SK-N-SH (cell line): ENCODE data around the gene APP.

ENCODE experiments used
- ELF1 ChIP-seq: IDR thresholded peaks from 2 replicates; pipeline ENCODE4 v1.4.0; 2012
- JUND ChIP-seq: IDR thresholded peaks from 2 replicates; pipeline ENCODE4 v1.4.0; 2012
- MXI1 ChIP-seq: IDR thresholded peaks from 2 replicates; pipeline ENCODE4 v1.6.1; 2012; ENCODE audit warnings: mild to moderate bottlenecking, low read depth, low read length, improper control_type of control experiment
- NRF1 ChIP-seq: IDR thresholded peaks from 2 replicates; pipeline ENCODE4 v1.6.1; 2012; ENCODE audit warnings: low read depth, mild to moderate bottlenecking, low read length
- POLR2AphosphoS5 ChIP-seq: IDR thresholded peaks from 2 replicates; pipeline ENCODE4 v1.6.1; 2012; ENCODE audit warnings: low read depth, low read length
- YY1 ChIP-seq: IDR thresholded peaks from 2 replicates; pipeline ENCODE4 v1.4.0; 2012; ENCODE audit warnings: low read depth, mild to moderate bottlenecking
- TF ChIP-seq, protein P1 (sequence below): fragments of 200-600 bp; sonication (generic); IDR thresholded peaks from 2 replicates; pipeline ENCODE4 v1.6.1; 2017; ENCODE audit warnings: antibody characterized with exemption, mild to moderate bottlenecking, moderate library complexity

DNA sequence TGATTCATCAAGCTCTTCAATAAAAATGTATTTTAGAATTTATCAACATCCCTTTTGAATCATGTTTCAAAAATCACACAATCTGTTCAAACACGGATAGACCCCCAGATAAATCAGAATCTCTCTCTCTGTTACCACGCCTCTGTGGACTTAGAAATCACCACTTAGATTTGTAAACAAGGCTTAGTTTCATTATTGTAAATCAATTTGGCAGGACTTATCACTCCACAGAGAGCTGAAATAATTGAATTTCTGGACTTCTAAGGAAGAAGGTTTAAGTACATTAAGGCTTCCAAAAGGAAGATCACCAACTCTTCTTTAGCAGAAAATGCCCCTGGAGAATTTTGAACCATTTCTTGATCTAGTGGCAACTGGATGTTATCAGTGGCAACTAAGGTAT lies 100.4 kb downstream of the APP start:
- TF ChIP-seq NRF1 (no peak), MXI1 (no peak), JUND (no peak), ELF1 (no peak), POLR2AphosphoS5 (no peak), YY1 (no peak)
- TF ChIP-seq, protein P1, sequence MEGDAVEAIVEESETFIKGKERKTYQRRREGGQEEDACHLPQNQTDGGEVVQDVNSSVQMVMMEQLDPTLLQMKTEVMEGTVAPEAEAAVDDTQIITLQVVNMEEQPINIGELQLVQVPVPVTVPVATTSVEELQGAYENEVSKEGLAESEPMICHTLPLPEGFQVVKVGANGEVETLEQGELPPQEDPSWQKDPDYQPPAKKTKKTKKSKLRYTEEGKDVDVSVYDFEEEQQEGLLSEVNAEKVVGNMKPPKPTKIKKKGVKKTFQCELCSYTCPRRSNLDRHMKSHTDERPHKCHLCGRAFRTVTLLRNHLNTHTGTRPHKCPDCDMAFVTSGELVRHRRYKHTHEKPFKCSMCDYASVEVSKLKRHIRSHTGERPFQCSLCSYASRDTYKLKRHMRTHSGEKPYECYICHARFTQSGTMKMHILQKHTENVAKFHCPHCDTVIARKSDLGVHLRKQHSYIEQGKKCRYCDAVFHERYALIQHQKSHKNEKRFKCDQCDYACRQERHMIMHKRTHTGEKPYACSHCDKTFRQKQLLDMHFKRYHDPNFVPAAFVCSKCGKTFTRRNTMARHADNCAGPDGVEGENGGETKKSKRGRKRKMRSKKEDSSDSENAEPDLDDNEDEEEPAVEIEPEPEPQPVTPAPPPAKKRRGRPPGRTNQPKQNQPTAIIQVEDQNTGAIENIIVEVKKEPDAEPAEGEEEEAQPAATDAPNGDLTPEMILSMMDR, result no peak
